ENCODE data around the gene SEMG1. TPM values are rescaled to one million over a fixed set of nuclear protein-coding genes. Genes with fewer than 3 reads are reported as not detected.

SEMG1 gene
- total and polyA plus RNA-seq, 2 donors (not counting 1 experiment from before 2014, with no cell fraction given): not detected

- H2AFZ ChIP-seq (ENCODE audit: insufficient read depth, low read depth, low read length, poor library complexity, severe bottlenecking): no peak overlapping the region
- TF ChIP-seq EZH2 (IDR thresholded peaks at IDR 0.05; ENCODE audit: borderline replicate concordance, insufficient read depth, low read depth, low read length, poor library complexity, severe bottlenecking): no peak
- TF ChIP-seq CTCF (IDR thresholded peaks at IDR 0.05): no peak
- no peaks in the 10 kb centered on the region for H3K4me1 ChIP-seq (ENCODE audit: control insufficient read depth in 2 of 2, insufficient read depth in 2 of 2, low read length in 2 of 2)
- H3K27ac Mint-ChIP-seq: no peak overlapping the region
- no peak overlapping the region for H3K27ac ChIP-seq (ENCODE audit: low read length in 2 of 2)
- ChIA-PET POLR2A (no interaction called here), CTCF (no interaction called here)
- H3K4me3 ChIP-seq (ENCODE audit: control extremely low read depth in 1 of 5, extremely low read depth in 1 of 5, insufficient read depth in 1 of 5, low read depth in 2 of 5, low read length in 4 of 5): no peak overlapping the region
- no peaks in the 10 kb centered on the region for H3K9me3 ChIP-seq (ENCODE audit: control extremely low read depth in 1 of 3, control insufficient read depth in 2 of 3, insufficient read depth in 1 of 3, low read length in 2 of 3)
- no peak overlapping the region for H3K9ac ChIP-seq (ENCODE audit: low read length)
- H3K9me3 Mint-ChIP-seq (ENCODE audit: insufficient read depth): peaks cover 2% of the 10 kb centered on the region
- no peaks in the 10 kb centered on the region for H3K4me1 Mint-ChIP-seq
- no peaks in the 10 kb centered on the region for H3K79me2 ChIP-seq (ENCODE audit: control insufficient read depth, insufficient read depth, low read length)
- H3K4me3 Mint-ChIP-seq: no peak overlapping the region
- no peak overlapping the region for H3K4me2 ChIP-seq (replicated peaks; ENCODE audit: low read depth, low read length, poor library complexity, severe bottlenecking)
- no peaks in the 10 kb centered on the region for H4K20me1 ChIP-seq (ENCODE audit: control insufficient read depth, insufficient read depth, low read length, poor library complexity, severe bottlenecking)
- intact Hi-C loops (cut with micrococcal nuclease): no loop called here
- H3K27me3 ChIP-seq (replicated peaks in 1 of 4; ENCODE audit: control extremely low read depth in 1 of 4, control insufficient read depth in 3 of 4, insufficient read depth in 4 of 4, low read length in 3 of 4): peaks cover 0 to 8% (median 1%) of the 10 kb centered on the region in 4 experiments
- DNase-seq: no peak
- peaks cover 51% of the 10 kb centered on the region for H3K27me3 Mint-ChIP-seq
- no peak for ATAC-seq (ENCODE audit: low read depth)
- H3K36me3 ChIP-seq (replicated peaks in 1 of 2; ENCODE audit: control extremely low read depth in 1 of 2, control insufficient read depth in 1 of 2, extremely low read depth in 1 of 2, insufficient read depth in 2 of 2, low read length in 1 of 2): no peaks in the 10 kb centered on the region
Measured at GRCh38 chr20:45211569-45212474, 5.0 kb downstream of the SEMG1 start.

GRCh38 chr20:45212836-45213235, 6.0 kb downstream of the SEMG1 start:
- no peak overlapping the region for H3K4me3 Mint-ChIP-seq
- H3K9me3 Mint-ChIP-seq (ENCODE audit: insufficient read depth): peaks cover 2% of the 10 kb centered on the region
- intact Hi-C loops (cut with micrococcal nuclease): no loop called here
- TF ChIP-seq EZH2 (IDR thresholded peaks at IDR 0.05; ENCODE audit: borderline replicate concordance, insufficient read depth, low read depth, low read length, poor library complexity, severe bottlenecking) (no peak), CTCF (IDR thresholded peaks at IDR 0.05) (no peak)
- peaks cover 49% of the 10 kb centered on the region for H3K27me3 Mint-ChIP-seq
- H2AFZ ChIP-seq (ENCODE audit: insufficient read depth, low read depth, low read length, poor library complexity, severe bottlenecking): no peak overlapping the region
- no peak overlapping the region for H3K9ac ChIP-seq (ENCODE audit: low read length)
- DNase-seq: no peak
- no peak overlapping the region for H3K27ac ChIP-seq (ENCODE audit: low read length in 2 of 2)
- CTCF ChIA-PET: no interaction called here
- no CpG with 5 or more reads among the region's 3 CpGs for WGBS (ENCODE audit: insufficient coverage)
- no peak overlapping the region for H3K27ac Mint-ChIP-seq
- no peaks in the 10 kb centered on the region for H3K79me2 ChIP-seq (ENCODE audit: control insufficient read depth, insufficient read depth, low read length)
- H3K9me3 ChIP-seq (ENCODE audit: control extremely low read depth in 1 of 3, control insufficient read depth in 2 of 3, insufficient read depth in 1 of 3, low read length in 2 of 3): no peaks in the 10 kb centered on the region
- no peaks in the 10 kb centered on the region for H3K36me3 ChIP-seq (replicated peaks in 1 of 2; ENCODE audit: control extremely low read depth in 1 of 2, control insufficient read depth in 1 of 2, extremely low read depth in 1 of 2, insufficient read depth in 2 of 2, low read length in 1 of 2)
- no peak overlapping the region for H3K4me2 ChIP-seq (replicated peaks; ENCODE audit: low read depth, low read length, poor library complexity, severe bottlenecking)
- ATAC-seq (ENCODE audit: low read depth): no peak
- H4K20me1 ChIP-seq (ENCODE audit: control insufficient read depth, insufficient read depth, low read length, poor library complexity, severe bottlenecking): no peaks in the 10 kb centered on the region
- POLR2A ChIA-PET: no interaction called here
- H3K4me3 ChIP-seq (ENCODE audit: control extremely low read depth in 1 of 5, extremely low read depth in 1 of 5, insufficient read depth in 1 of 5, low read depth in 2 of 5, low read length in 4 of 5): no peak overlapping the region
- H3K4me1 ChIP-seq (ENCODE audit: control insufficient read depth in 2 of 2, insufficient read depth in 2 of 2, low read length in 2 of 2): no peaks in the 10 kb centered on the region
- peaks cover 0 to 5% (median 0%) of the 10 kb centered on the region in 4 experiments for H3K27me3 ChIP-seq (replicated peaks in 1 of 4; ENCODE audit: control extremely low read depth in 1 of 4, control insufficient read depth in 3 of 4, insufficient read depth in 4 of 4, low read length in 3 of 4)
- H3K4me1 Mint-ChIP-seq: no peaks in the 10 kb centered on the region
